Midbrain (tissue), 1 donor: ENCODE measurements around the gene BAK1.
"Not testable (repeated sequence)": the region's sequence is repeated elsewhere in the genome, so short reads cannot be mapped to it uniquely, and the experiment has no call there.

Experiments used
- DNase-seq: peaks from one replicate; lab custom pipeline; 2025; lab: John Stamatoyannopoulos, UW

The BAK1 gene

GRCh38 chr6:33586108-33586640 lies 6.1 kb upstream of the BAK1 start:
- no peak for DNase-seq

GRCh38 chr6:33585403-33586107 lies 5.5 kb upstream of the BAK1 start:
- peak; percentile 70 for DNase-seq

GRCh38 chr6:33584700-33585402 lies 4.8 kb upstream of the BAK1 start:
- DNase-seq, result no peak

GRCh38 chr6:33583591-33584155 lies 3.6 kb upstream of the BAK1 start:
- no peak for DNase-seq

DNA sequence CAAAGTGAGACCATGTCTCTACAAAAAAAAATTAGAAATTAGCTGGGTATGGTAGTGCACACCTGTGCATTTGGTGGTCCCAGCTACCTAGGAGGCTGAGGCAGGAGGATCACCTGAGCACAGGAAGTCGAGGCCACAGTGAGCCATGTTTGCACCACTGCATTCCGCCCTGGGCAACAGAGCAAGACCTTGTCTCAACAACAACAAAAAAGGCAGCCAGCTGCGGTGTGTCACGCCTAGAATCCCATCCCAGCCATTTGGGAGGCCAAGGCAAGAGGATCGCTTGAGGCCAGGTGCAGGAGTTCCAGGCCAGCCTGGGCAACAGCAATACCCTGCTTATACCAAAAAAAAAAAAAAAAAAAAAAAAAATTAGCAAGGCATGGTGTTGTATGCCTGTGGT lies 1.1 kb upstream of the BAK1 start:
- no peak for DNase-seq

DNA sequence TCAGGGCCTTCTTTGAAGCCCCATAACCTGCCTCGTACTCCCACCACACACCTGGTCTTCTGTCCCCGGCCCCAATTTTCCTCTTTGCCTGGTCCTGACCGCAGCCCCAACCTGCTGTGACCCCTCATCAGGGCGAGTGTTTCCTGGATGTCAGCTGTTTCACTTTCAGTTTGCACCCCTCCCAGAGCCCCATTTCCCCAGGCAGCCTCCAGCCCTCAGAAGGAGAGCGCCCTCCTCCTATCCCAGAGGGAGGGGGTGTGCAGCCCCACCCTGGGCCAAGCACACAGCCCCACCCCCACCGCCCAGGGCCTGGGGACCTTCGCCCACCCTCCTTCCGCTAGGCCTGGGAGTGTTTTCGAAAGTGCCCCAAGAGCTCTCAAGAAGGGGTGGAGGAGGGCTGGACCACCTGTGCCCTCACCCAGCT lies 1.5 kb downstream of the BAK1 start:
- no peak for DNase-seq

DNA sequence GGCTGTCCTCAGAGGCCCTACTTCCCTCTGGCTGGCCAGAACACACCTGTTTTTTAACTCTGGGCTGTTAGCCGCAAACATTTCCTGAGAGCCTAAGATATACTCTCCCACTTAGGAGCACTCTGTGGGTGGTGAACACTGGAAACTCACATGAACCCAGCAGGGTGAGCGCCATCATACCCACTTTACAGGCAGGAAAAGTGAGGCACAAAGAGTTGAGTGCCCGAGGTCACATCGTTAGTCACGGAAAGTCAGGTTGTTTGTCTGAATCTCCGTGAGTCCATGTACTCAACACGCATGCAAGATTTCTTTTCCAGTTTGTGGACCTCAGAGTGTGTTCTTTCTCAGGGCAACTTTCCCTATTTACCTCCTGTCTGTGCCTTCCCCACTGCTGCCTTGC lies 1.9 kb downstream of the BAK1 start:
- no peak for DNase-seq

DNA sequence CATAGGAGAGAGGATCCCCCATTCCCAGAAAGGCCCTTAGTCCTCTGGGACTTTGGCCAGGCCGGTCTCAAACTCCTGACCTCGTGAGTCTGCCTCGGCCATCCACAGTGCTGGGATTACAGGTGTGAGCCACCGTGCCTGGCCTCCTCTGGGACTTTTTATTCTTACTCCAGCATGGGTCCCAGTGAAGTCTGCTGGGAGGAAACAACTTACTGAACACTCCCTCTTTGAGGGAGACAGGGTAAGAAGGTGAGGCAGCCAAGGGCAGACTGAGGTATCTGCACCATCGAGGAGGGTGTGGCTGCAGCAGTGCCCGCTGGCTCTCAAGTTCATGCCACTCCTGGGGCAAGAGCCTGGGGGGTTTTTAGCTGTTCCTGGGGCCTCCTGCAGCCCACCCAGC lies 2.4 kb downstream of the BAK1 start:
- no peak for DNase-seq

GRCh38 chr6:33577106-33577535 lies 3.0 kb downstream of the BAK1 start:
- DNase-seq, result no peak

DNA sequence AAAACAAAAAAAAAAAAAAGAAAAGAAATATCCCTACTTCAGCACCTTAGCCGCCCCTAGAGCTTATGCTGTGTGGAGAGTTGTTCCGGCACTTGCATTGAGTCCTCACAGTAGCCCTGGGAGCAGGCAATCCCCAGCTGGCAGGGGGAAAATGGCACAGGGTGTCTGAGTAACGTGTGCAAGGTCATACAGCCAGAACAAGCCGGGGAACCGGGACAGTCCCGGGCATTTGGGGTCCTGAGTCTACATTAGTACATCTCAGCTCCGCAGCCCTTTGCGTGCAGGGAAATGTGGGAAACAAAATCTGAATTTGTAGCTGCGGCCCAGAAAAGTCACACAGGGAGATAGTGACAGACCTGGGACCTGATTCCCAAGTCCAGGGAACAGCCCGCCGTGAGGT lies 3.4 kb downstream of the BAK1 start:
- no peak for DNase-seq

- no peak for DNase-seq
Measured at GRCh38 chr6:33575211-33575610, 4.9 kb downstream of the BAK1 start.

DNA sequence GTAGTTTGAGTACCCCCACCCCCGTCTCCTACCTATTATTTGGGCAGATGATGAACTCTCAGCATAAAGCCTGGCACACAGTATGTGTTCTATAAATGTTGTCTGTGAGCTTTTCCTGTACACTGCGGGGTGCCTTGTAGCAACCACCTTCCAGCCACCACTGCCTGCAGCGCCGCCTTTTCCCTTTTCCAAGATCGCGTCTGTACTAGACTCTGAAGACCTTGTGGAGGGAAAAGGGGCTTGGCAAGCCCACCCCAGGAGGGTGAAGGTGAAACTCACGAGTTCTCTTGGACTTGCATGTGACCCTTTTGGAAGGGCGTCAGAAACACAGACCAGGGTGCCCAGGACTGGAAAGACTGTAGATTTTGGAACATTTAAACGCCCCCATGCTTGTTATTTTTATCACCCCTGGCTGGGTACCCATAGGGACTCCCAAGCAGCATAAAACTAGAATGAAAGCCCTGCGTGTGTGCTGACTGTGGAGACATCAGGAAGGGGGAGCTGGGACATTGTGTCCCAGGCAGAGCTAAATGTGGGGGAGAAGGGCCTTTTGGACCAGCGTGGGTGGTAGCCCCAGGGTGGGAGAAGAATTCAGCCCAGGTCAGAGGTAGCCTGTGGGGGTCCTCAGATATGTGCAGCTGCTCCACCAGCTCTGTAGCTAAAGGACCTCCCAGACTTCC lies 8.3 kb downstream of the BAK1 start:
- no peak for DNase-seq

- DNase-seq, result peak; percentile 75
Measured at GRCh38 chr6:33570806-33571636, 9.1 kb downstream of the BAK1 start.

DNA sequence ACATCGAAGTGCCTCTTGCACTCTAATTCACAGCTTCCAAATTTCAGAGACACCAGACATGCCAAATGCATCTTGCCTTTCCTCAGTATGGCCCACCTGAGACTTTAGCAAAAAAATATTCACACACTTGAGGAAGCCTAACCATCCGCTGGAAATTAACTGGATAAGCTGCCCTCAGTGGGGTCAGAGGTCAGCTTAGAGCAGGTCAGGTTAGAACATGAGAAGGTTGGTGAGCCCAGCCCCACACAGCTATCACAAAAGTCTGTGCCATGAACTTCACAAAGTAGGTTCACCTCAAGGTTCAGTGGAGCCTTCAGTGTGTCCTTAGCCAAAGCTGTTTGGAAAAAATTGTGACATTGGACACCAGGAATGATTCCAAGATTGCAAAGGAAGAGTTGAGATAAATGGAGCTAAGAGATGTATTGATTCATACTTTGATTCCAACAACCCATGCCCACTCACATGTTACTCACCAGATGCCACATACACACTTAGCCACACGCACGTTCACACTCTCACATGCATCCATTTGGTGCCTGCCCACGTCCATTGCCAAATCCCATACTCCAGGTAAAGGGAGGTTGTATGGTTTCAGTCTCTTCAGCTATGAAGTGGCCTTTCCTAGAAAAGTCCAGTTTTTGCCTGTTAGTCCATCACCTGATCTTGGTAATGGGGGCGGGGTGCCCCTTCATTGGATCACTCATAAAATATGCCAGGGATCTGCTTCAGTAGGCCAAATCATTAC lies 11.1 kb downstream of the BAK1 start:
- no peak for DNase-seq

GRCh38 chr6:33567836-33568235 lies 12.2 kb downstream of the BAK1 start:
- DNase-seq, result no peak

DNA sequence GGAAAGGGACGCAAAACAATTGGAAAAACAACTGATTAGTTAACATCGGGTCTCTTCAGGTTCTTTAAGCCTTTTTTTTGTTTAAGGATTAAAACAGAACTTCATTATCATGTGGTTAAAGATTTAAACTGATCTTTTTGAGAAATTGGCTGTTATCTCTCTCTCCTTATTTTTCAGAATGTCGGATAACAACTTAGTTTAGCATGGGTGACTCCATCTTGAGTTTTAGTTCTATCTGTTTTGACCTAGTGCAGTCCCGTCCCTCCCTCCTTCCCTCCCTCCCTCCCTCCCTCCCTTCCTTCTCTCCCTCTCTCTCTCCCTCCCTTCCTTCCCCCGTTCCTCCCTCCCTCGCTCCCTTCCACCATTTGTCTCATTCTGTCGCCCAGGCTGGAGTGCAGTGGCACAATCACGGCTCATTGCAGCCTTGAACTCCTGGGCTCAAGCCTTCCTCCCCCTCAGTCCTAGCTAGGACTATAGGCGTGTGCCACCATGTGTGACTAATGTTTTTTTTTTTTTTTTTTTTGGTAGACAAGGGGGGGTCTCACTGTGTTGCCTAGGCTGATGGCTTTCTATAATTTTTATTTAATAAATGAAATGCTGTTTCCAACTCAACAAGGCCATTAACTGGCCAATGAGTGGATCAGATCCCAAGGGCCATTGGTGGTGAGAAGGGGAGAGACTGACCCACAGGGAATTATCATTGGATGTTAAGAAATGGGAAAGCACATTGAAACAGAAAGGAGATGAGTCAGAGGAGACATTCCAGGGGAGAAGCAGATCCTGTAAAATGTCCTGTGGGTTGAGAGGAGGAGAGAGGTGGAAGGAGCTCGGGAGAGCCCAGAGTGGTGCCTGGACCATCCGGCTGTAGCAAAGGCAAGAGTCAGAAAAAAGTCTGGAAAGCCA lies 13.6 kb downstream of the BAK1 start:
- no peak for DNase-seq

DNA sequence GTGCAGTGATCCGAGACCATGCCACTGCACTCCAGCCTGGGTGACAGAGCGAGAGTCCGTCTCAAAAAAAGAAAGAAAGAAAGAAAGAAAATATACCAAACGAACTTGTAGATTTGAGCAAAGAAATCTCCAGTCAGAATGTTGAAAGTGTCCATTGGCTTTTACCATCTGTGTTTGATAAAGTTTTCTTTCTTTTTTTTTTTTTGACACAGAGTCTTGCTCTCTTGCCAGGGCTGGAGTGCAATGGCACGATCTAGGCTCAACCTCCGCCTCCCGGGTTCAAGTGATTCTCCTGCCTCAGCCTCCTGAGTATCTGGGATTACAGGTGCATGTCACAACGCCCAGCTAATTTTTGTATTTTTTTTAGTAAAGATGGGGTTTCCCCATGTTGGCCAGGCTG lies 21.3 kb downstream of the BAK1 start:
- DNase-seq, result no peak

- no peak for DNase-seq
Measured at GRCh38 chr6:33557376-33557775, 22.7 kb downstream of the BAK1 start.

DNA sequence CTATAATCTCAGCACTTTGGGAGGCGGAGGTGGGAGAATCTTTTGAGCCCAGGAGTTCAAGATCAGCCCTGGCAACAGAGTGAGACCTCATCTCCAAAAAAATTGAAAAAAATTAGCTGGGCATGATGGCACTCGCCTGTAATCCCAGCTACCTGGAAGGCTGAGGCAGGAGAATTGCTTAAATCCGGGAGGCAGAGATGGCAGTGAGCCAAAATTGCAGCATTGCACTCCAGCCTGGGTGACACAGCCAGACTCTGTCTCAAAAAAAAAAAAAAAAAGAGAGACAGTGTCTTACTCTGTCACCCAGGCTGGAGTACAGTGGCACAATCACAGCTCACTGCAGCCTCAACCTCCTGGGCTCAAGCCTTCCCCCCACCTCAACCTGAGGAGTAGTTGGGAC lies 27.2 kb downstream of the BAK1 start:
- not testable (repeated sequence) for DNase-seq

GRCh38 chr6:33552252-33552651 lies 27.8 kb downstream of the BAK1 start:
- DNase-seq, result no peak
